GM12878 (cell line): ENCODE results near the gene TPK1.
"Not testable (repeated sequence)": the region's sequence is repeated elsewhere in the genome, so short reads cannot be mapped to it uniquely, and the experiment has no call there.

Experiments used
- BRCA1 ChIP-seq: IDR thresholded peaks from 2 replicates; pipeline ENCODE4 v1.6.1; 2011; ENCODE audit warnings: low read depth, low read length, improper control_type of control experiment
- IKZF1 ChIP-seq: fragments of 450-650 bp; conservative IDR thresholded peaks from 2 replicates; pipeline ENCODE4 v1.6.1; 2017; ENCODE audit warnings: antibody characterized with exemption, mild to moderate bottlenecking
- POLR2AphosphoS2 ChIP-seq: IDR thresholded peaks from 2 replicates; pipeline ENCODE4 v1.6.1; 2011; ENCODE audit warnings: low read depth, mild to moderate bottlenecking, low read length, improper control_type of control experiment, moderate library complexity
- SIN3A ChIP-seq: IDR thresholded peaks from 2 replicates; pipeline ENCODE4 v1.6.1; 2012; ENCODE audit warnings: low read depth, low read length, improper control_type of control experiment
- TF ChIP-seq, protein P1 (sequence below), 3 experiments: IDR thresholded peaks in 2 of 3; conservative IDR thresholded peaks in 1 of 3; 2 replicates each; pipeline ENCODE4 v1.5.1; 2011; ENCODE audit warnings: low read depth in 3 of 3, low read length in 3 of 3, mild to moderate bottlenecking in 3 of 3, control low read depth in 2 of 3, moderate library complexity in 2 of 3, inconsistent platforms in 1 of 3, mixed read lengths in 1 of 3; ENCODE audit not compliant: control insufficient read depth in 2 of 3, insufficient read depth in 1 of 3; ENCODE audit errors: extremely low read depth in 1 of 3
- TF ChIP-seq, protein P2 (sequence below): IDR thresholded peaks from 2 replicates; pipeline ENCODE4 v1.6.1; 2011; ENCODE audit warnings: low read depth, mild to moderate bottlenecking, low read length, moderate library complexity, borderline replicate concordance; ENCODE audit errors: extremely low read depth

- TF ChIP-seq SIN3A, BRCA1, IKZF1, POLR2AphosphoS2: not testable (repeated sequence)
- TF ChIP-seq, protein P1, sequence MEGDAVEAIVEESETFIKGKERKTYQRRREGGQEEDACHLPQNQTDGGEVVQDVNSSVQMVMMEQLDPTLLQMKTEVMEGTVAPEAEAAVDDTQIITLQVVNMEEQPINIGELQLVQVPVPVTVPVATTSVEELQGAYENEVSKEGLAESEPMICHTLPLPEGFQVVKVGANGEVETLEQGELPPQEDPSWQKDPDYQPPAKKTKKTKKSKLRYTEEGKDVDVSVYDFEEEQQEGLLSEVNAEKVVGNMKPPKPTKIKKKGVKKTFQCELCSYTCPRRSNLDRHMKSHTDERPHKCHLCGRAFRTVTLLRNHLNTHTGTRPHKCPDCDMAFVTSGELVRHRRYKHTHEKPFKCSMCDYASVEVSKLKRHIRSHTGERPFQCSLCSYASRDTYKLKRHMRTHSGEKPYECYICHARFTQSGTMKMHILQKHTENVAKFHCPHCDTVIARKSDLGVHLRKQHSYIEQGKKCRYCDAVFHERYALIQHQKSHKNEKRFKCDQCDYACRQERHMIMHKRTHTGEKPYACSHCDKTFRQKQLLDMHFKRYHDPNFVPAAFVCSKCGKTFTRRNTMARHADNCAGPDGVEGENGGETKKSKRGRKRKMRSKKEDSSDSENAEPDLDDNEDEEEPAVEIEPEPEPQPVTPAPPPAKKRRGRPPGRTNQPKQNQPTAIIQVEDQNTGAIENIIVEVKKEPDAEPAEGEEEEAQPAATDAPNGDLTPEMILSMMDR (IDR thresholded peaks at IDR 0.05 in 2 of 3, conservative IDR thresholded peaks at IDR 0.05 in 1 of 3; ENCODE audit: control insufficient read depth in 2 of 3, extremely low read depth in 1 of 3, insufficient read depth in 1 of 3, low read depth in 3 of 3, low read length in 3 of 3) = not testable (repeated sequence)
- TF ChIP-seq, protein P2, sequence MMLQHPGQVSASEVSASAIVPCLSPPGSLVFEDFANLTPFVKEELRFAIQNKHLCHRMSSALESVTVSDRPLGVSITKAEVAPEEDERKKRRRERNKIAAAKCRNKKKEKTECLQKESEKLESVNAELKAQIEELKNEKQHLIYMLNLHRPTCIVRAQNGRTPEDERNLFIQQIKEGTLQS = not testable (repeated sequence)
Observed at GRCh38 chr7:144800678-144801436, 35.0 kb downstream of the TPK1 start.
